Cerebellar nuclear complex (tissue), 1 donor: ENCODE data around the gene WASF2.
"Not testable (repeated sequence)": the region's sequence is repeated elsewhere in the genome, so short reads cannot be mapped to it uniquely, and the experiment has no call there.

Experiments
- DNase-seq, 2 experiments: peaks; one replicate each; lab custom pipeline; 2025; lab: John Stamatoyannopoulos, UW

Gene WASF2

DNA sequence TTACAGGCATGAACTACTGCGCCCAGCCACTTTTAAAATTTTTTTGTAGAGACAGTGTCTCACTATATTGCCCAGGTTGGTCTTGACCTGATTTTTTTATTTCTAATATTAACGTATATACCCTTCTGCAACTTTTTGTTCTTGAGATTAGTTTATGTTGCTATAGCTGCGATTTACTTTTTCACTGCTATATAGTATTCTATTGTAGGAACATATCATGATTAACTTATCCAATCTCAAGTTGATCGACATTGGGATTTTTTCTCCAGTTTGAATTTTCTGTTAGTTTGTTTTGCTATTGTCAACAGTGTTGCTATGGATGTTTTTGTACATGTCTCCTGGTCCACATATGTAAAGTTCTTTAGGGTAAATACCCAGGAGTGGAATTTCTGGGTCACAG, 35.4 kb downstream of the WASF2 start:
- no peak for DNase-seq

DNA sequence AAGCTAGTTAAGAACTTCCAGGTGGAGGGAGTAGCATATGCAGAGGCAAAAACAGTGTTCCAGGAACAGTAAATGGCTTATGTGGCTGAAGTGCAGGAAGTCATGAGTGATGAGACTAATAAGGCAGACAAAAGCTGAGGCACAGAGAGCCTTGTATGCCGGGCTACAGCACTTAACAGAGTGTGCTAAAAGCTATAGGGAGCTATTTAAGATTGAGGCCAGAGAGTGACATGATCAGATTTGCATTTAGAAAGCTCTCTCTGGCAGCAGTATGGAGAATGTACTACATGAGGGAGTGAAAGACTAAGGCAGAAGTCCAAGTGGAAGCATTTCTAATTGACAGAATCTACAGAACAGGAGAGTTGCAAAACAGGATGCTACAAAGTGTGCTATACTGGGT, 38.6 kb downstream of the WASF2 start:
- DNase-seq, result no peak

DNA sequence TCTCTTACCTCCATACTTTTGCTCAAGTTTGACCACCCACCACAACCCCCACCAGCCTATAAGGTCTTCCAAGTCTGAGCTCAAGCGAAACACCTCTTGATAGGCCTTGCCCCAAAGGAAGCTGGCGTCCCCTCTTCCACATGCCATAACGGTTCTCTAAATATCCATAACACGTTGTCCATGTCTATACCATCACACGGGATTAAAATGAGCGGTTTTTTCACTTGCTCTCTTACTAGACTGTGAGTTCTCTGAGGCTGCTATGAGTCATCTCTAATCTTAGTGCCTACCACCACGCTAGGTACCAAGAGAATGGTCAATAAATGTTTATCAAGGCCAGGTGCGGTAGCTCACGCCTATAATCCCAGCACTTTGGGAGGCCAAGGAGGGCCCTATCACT, 41.0 kb downstream of the WASF2 start:
- DNase-seq, result no peak

DNA sequence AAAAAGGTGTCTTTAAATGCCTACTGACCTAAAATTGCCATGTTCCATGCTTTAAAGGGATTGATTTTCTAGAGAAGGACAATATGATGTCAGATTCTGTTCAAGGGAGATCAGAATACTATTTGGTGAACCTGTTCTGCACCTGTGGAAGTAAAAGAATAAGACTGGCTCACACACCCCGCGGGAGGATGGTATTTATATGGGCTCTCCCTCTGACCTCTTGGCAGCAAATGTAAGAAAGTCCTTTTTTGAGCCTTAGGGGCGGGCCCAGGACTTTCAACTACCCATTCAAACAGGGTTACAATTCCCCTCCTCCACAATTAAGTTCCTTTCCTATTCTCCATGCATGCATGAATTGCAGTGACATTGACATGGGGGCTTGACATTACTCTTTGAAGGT, 42.1 kb downstream of the WASF2 start:
- DNase-seq, result no peak

DNA sequence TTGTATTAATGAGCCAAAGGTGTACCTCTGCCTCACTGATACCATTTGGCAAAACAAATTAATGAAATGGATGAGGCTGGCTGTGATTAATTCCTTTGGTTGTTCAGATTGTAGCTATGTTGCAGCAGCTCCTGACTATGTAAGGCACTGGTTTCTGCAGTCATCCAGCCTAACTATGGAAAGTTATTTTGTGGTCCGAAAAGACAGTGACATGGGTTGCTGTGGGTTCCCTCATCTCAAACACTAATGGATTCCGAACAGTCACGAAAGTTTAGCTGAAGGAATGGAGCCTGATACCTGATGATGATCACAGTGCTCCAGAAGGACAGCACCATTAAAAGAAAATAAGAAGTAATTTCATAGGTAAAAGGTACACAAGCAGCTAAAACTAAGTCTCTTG, 42.6 kb downstream of the WASF2 start:
- DNase-seq, result no peak

DNA sequence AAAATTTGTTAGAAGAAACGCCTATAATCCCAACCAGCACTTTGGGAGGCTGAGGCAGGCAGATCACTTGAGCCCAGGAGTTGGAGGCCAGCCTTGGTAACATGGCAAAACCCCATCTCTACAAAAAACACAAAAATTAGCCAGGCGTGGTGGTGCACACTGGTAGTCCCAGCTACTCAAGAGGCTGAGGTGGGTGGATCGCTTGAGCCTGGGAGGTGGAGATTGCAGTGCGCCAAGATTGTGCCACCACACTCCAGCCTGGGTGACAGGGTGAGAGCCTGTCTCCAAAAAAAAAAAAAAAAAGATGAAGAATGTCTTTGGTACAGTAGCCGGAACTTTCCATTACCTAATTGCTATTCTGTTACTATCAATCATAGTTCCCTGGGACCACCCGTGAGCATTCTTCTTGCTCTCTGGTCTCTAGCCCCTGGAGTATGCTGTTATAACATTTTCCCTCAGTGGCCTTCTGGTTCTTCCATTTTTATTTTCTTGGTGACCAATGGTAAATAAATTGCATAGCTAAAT, 43.4 kb downstream of the WASF2 start:
- no peak for DNase-seq

DNA sequence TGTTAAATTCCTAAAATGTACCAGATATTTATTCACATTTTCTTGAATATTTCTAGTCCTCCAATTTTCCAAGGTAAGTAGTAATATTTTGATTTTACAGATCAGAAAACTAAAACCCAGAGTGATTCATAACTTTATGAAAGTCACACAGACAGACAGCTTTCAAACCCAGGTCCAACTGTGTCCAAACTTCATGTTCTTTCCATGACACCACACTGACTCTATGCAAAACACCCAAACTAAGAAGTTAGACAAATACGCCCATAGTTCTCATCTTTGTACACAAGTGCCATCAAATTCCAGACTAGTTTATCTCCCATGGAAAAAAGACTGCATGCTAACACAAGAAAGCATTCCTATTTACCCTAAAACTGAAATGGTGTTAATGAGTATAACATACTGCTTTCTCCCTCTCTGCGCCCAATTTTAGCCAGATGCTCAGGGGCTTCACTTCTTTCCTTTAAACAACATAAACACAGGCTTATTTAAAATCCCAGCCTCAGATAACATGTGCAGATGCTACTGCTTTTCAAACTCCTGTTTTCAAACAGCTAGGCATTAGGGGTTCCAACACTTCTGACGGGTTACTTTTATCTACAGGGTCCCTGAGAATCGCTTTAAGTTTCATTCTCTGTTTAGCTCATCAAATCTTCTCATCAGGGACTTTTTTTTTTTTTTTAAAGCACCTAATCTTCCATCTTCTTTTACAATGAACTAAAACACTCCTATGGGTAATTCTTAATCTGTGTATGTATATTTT, 44.6 kb downstream of the WASF2 start:
- no peak for DNase-seq

DNA sequence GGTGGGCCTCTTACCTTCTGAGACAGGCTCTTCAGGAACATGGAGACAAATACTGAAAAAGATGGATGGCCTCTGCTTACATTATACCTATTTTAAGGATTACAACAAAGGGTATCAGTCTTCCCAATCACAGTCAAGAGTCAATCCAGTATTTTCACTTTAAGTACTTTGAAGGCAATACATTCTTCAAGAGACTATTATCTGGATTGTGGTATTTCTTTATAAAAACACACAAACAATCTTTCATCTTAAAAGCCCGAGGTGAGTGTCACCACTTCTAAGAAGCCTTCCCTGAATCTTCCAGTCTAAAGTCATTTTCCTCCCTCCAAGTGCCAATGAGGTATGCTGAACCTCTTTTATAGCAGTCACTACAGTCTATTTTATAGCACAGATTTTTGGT, 45.3 kb downstream of the WASF2 start:
- DNase-seq, result no peak

DNA sequence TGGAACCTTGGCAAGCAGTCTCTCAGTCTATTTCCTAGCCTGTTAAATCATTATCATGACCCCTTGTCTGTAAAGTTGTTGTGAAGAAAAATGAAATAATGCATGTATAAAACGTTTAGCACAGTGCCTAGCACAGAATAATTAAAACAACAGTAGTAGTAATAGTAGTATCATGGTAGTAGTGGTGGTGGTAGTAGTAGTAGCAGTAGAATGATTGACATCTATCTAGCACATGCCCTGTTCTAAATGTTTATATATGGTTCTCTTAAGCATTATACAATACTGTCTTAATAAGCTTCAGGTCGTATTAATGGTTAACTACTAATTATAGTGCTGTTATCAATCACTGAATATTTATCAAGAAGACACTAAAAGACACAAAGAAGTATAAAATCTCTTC, 50.8 kb downstream of the WASF2 start:
- DNase-seq, result no peak

DNA sequence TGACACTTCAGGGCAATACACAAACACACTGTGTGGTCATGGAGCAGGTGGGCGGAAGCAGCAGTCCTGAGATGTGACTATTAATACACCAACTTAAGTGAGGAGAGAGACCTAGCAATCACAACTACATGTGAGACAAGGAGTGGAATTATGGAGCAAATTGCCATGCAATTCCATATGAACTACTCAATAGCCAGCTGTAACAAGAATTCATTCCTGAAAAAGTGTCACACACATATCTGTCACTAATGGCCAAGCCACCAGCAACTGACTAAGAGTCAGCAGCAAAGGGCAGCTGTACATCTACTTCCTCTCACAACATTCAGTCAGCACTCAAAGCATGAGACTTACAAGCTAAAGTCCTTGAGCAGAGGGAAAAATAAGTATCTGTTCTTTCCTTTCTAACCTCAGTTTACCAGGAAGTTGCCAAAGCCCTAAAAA, 51.3 kb downstream of the WASF2 start:
- no peak for DNase-seq

DNA sequence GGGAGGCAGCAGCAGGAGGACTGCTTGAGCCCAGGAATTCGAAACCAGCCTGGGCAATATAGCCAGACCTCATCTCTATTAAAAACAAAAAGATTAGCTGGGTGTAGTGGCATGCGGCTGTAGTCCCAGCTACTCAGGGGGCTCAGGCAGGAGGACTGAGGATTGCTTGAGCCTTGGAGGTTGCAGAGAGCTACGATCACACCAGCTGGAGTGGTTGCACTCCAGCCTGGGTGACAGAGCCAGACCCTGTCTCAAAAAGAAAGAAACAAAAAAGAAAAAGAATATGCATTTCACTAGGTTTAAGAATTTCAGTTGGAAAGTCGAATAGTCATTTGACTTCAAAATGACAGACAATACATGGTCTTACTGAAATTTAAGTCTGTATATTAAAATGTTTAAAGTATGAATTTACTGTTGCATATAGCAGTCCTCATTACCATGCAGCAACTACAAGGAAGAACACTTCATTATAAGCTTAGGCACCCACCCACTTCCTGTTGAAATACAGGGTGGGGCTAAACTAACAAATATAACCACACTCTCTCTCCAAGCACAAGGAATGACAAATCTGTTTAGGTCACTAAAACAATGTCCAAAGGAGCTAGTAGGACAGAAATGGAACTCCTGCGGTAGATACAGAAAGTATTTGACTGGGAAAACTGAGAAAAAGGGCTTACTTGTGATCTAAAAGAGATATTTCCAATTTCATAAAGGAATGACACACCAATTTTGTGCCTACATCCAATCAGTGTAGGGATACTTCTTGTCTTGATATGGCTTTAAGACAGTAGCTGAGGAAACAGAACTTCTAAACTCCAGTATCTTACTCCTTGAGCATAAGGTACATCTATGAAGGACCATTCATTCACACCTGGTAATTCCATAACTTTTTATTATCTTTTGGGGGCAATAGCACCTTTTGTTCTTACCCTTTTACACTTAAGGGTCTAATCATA, 53.5 kb downstream of the WASF2 start:
- DNase-seq, result no peak

DNA sequence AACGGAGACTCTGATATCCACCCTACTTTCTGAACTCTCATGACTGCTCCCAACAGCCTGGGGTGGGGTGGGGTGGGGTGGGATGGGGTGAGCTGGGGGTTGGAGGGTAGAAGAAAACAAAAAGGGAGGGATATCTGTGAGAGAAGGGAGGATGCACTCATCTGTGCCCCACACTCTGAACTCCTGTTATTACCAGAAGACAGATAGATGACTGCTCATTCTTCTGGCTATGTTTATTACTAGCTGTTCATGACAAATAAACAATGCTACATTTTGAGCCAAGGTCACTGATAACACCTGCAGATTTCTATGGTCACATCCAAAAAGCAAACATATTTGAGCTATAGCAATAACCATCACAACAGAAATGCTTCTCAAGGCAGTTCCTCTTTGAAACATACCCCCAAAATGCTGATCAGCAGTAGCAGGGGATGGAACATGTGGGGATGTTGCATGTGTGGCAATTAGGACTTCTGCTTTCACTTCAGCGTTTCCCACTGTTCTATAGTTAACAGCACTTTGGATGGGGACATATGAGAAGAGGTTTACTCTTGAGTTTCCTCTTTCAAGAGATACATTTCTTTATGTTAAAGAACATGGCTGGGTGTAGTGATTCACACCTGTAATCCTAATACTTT, 54.3 kb downstream of the WASF2 start:
- DNase-seq, result no peak

DNA sequence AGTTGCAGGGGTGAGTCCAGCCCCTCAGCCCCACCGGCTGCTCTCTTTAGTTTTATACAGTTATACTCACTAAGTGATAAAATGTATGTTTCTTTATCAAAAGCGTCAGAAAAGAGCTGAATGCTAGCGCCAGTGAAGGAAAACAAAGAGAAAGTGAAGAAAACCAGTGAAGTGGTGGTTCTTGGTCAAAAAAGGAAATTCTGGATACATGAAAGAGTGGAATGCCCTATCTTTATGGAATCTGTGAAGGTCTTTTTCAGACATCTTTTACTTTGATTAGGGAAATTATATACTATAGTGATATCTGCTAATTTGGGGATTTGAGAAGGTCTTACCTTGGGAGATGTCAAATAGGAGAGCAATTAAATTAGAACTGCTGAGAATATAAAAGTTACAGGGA, 56.3 kb downstream of the WASF2 start:
- DNase-seq, result no peak

DNA sequence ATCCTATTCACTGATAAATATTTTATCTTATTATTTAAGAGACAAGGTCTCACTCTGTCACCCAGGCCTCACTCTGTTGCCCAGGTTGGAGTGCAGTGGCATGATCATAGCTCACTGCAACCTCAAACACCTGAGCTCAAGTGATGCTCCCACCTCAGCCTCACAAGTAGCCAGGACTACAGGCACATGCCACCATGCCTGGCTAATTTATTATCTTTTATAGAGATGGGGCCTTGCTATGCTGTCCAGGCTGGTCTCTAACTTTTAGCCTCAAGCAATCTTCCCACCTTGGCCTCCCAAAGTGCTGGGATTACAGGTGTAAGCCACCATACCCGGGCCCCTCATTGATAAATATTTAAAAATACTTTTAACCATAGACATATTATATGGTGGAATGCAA, 57.2 kb downstream of the WASF2 start:
- DNase-seq, result not testable (repeated sequence)

DNA sequence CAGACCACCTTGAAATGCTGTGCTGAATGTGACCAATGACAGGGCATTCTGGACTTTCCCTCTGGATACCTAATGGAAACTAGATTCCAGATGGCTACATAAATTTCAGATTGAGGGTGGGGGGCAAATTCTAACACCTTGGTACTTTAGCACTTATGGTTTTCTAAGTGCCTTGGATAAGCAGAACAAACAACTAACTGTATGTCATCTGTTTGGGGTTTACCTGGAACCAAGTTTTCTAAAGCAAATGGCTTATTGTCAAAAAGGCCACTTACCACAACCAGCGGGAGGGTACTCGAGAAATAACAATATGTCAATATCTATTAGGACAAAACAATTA, 58.4 kb downstream of the WASF2 start:
- no peak for DNase-seq

DNA sequence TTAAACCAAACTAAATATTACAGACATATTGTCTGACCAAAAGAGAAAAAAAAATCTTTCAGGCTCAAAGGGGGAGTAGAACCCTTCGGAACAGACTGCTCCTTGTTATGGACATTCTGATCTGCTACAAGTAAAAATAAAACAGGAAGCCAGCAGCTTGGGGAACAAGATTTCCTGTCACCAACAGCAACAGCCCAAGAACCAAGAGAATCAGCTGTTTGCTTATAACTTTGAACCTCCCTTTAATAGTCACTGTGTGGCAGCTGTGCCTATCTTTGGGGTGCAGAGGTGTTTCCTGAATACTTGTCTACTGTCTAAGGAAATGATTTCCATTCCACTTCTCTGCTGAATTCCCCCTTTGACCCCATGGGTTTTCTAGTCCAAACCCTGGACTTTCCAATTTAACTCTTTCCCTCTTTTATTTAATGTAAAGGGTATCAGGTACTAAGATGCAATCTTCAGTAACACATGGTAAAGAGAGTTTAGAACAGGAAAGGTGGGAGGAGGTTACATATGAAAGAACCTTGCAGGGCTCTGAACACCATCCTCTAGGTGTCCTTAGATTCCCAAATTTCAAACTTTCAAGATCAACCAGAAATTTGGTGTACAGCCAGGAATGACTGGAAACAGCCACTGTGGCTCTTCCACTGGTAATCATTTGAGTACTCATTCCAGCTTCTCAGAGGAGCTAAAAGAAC, 58.9 kb downstream of the WASF2 start:
- DNase-seq, result no peak

DNA sequence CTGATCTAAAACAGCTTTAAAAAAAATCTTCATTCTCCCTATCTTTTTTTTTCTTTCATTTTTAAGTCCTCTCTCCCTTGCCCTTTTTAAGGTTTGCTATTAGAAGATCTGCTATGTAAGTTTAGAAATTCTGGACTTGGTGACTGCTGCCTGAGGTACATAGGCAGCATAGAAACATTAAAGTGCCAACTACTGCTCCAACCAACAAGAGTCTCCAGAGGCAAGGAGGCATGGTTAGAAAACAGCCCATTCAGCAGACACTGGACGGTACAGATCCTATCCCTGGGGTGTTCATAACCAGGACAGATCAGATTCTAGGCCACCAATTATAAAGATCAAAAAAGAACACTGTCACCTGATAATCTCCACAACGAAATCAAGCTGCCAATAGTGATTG, 60.9 kb downstream of the WASF2 start:
- DNase-seq, result no peak

DNA sequence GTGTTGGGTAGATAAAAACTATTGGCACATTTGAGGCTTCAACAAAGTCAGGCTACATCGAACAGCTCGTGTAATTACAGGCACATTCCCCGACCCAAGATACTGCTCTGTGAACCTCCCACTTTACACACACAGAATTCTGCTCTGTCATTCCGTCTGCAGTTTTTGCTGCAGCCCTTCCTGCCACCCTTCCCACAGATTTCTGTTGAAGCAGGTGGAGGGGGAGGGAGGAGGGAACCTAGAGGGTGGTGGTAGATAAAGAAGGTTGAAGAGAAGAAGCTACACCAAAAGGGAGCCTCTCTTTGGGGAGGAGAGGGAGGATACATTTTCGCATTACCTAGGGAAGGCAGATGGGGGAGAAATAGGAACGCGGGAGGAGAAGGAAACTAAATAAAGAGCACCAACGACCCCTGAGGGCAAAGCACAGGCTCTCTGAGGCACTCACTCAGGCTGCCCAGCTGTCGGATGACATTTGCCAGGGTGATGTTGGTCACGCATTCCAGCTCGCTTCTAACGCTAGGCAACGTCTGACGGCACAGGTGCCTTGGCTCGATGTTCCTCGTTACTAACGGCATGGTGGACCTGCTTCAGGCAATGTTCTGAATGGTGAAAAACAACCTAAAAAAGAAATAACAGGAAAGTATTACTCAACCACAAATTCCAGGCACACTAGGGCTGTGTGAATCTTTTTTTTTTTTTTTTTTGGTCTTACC, 61.5 kb downstream of the WASF2 start:
- DNase-seq, result no peak

DNA sequence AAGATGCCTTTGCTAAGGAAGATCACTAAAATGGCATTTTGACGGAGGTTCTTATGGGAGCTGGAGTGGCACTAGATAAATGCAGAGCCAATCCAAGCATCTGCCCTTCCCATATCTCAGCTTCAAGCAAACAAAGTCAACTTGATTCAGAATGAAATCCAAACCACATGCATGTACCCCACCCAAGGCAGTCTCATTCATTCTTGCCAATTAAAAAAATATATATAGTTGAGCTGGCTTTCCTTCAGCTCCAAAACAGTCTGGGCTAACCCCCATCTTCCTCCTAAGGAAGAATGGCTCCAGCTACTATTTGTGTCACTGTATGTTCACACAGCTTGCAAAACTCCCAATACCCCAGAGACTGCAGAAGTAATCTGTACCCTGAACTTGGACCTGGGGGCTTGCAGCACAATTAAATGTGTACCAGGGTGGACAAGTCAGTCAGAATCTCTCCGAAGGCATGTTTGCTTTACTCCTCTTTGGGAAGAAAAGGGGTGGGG, 62.1 kb downstream of the WASF2 start:
- DNase-seq, result no peak

DNA sequence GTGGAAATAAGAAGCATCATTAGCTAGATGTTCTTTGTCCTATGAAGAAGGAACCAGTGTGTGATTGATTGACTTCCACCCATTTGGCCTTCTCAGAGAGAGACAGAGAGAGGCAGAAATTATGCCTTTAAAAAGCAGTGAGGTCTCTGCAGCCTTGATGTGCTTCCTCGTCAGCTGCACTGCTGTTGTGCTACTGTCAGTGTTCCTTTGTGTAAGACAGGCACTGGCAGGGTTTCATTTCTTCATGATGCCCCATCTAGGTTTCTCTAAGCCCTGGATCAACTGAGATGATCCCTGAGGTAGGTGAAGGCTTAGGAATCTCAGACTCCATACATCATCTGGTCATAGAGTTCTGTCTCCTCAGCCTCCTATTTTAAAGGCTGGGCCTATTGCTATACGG, 62.6 kb downstream of the WASF2 start:
- no peak for DNase-seq

DNA sequence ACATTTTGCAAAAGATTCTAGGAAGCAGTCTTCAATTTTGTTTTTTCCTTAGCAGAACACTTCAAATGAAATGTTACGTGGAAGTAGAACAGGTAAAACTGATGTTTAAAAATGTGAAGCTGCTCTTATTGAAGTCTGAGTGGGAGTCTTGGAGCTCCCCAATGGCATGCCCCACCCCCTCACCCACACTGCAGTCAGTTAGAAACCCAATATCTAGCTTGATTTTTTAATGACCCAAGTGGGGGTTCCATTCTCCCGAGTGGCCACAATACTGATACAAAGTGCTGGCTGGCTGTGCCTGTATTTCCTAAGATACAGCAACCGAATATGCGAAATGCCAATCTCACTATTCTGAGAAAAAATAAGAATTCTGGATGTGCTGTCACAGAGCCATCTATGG, 66.3 kb downstream of the WASF2 start:
- no peak for DNase-seq
